Activated CD4-positive, alpha-beta memory T cell treated with anti-CD3 and anti-CD28 coated beads for 36 hours (primary cell): Measurements from ENCODE around the gene FAM181A. TPM values are rescaled to one million over a fixed set of nuclear protein-coding genes. Genes with fewer than 3 reads are reported as not detected.

ENCODE experiments used
- CTCF ChIA-PET: fragments of 350-600 bp; sonication (Branson Sonifier 250); formaldehyde crosslinking; loops from one replicate; lab custom pipeline; 2021; ENCODE audit warnings: antibody characterized with exemption, inconsistent platforms; lab: Charles Lee
- POLR2A ChIA-PET: fragments of 350-600 bp; sonication (Branson Sonifier 250); formaldehyde crosslinking; loops from one replicate; lab custom pipeline; 2021; ENCODE audit warnings: antibody characterized with exemption; lab: Charles Lee
- DNase-seq: peaks from one replicate; pipeline ENCODE4 v3.0.0-alpha.2; 2020
- H3K27ac Mint-ChIP-seq: one replicate; pipeline ENCODE4 v1.8.0; 2021; ENCODE audit warnings: mixed read lengths
- H3K27me3 Mint-ChIP-seq: one replicate; pipeline ENCODE4 v1.8.0; 2021; ENCODE audit warnings: mixed read lengths
- H3K36me3 Mint-ChIP-seq: one replicate; pipeline ENCODE4 v1.8.0; 2021; ENCODE audit warnings: mixed read lengths
- H3K4me1 Mint-ChIP-seq: one replicate; pipeline ENCODE4 v1.8.0; 2021; ENCODE audit warnings: low read depth, mixed read lengths
- H3K4me3 Mint-ChIP-seq: one replicate; pipeline ENCODE4 v1.8.0; 2021; ENCODE audit warnings: mild to moderate bottlenecking, mixed read lengths
- H3K9me3 Mint-ChIP-seq: one replicate; pipeline ENCODE4 v1.8.0; 2021; ENCODE audit warnings: mixed read lengths
- intact Hi-C: fragments of 100-400 bp; cut with micrococcal nuclease; formaldehyde crosslinking; loops from one replicate; pipeline ENCODE4 v1.15.1; 2023
- total RNA-seq, 2 experiments: library from RNA; stranded (reverse); gene quantifications; one replicate each; pipeline ENCODE4 v1.2.3, GENCODE V29; 2021

FAM181A gene
- not detected for total RNA-seq

DNA sequence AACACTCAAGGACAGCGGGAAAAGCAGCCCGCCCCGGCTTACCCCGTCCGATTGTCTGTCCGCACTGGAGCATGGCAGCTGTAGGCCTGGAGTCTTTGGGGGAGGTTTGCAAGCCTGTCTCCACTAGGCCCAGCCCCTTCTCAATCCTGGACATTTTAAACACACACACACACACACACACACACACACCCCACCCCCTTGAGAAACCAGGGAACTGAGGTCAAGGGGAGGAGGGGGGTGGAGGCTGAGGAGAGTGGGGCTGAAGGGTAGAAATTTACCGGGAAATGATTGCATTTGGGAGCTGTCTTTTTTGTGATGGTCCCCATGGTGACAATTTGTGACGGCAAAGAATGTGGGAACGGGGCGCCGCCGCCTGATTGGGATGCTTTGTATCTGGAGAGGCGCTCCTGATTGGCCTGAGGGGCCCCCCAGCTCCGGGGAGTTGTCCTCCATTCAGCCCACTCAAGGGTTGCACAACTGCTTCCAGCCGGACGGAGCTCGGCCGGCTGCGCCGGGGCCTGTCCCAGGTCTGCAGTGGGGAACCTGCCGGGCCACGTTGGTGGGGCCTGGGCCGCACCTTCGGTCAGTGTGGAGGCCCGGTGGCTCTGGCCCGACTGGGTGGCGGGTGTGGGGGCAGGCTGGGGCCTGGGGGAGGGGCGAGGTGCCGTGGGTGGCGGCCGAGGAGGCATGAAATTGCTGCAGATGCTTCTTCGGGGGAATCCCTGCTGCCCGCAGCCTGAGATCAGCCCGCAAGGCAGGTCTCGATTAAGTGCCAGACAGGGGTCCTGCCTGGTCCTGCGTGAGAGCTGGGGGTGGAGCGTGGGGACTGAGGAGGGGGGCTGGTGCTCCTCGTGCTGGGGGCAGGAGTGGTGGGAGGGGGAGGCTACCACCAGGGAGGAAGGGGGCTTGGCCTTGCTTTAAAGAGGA is at the start of gene FAM181A:
FAM181A (plus strand) TSS at position 472 of the 927 bp plus-strand sequence. CDS start 942 bp downstream, outside the sequence.
- Mint-ChIP-seq H3K4me3 (no peak within 1 kb of the TSS), H3K9me3 (no peaks in the 10 kb centered on the region), H3K27ac (no peak within 1 kb of the TSS), H3K27me3 (no peaks in the 10 kb centered on the region), H3K4me1 (no peaks in the 10 kb centered on the region), H3K36me3 (no peaks in the 10 kb centered on the region)
- ChIA-PET POLR2A (no interaction called here), CTCF (interaction anchor here (0.7 to 1.2 kb wide), 2 partner anchors 12 to 74 kb away, joined by 3 to 6 read pairs; no protein-coding TSS in a partner anchor)
- intact Hi-C loops, result no loop called here
- no peak for DNase-seq

- intact Hi-C loops, result no loop called here
- no peak overlapping the region for H3K4me3 Mint-ChIP-seq
- peaks cover 8% of the 10 kb centered on the region for H3K27me3 Mint-ChIP-seq
- no peaks in the 10 kb centered on the region for H3K4me1 Mint-ChIP-seq
- POLR2A ChIA-PET, result no interaction called here
- CTCF ChIA-PET, result no interaction called here
- no peak overlapping the region for H3K27ac Mint-ChIP-seq
- DNase-seq, result no peak
- peaks cover 14% of the 10 kb centered on the region for H3K9me3 Mint-ChIP-seq
- no peaks in the 10 kb centered on the region for H3K36me3 Mint-ChIP-seq
Observed at GRCh38 chr14:93878212-93878611, 48.9 kb upstream of the FAM181A start.

GRCh38 chr14:93878871-93879270 is 48.3 kb upstream of the FAM181A start:
- Mint-ChIP-seq H3K27me3 (peaks cover 5% of the 10 kb centered on the region), H3K4me1 (no peaks in the 10 kb centered on the region), H3K36me3 (no peaks in the 10 kb centered on the region), H3K27ac (no peak overlapping the region), H3K4me3 (no peak overlapping the region), H3K9me3 (peaks cover 14% of the 10 kb centered on the region)
- no peak for DNase-seq
- CTCF ChIA-PET, result no interaction called here
- POLR2A ChIA-PET, result no interaction called here
- intact Hi-C loops, result no loop called here

GRCh38 chr14:93879362-93879983 is 47.7 kb upstream of the FAM181A start:
- no peak for DNase-seq
- Mint-ChIP-seq H3K4me1 (no peaks in the 10 kb centered on the region), H3K4me3 (no peak overlapping the region), H3K36me3 (no peaks in the 10 kb centered on the region), H3K27me3 (peaks cover 5% of the 10 kb centered on the region), H3K9me3 (peaks cover 8% of the 10 kb centered on the region), H3K27ac (no peak overlapping the region)
- ChIA-PET CTCF (no interaction called here), POLR2A (no interaction called here)
- intact Hi-C loops, result no loop called here

- Mint-ChIP-seq H3K9me3 (peaks cover 13% of the 10 kb centered on the region), H3K4me3 (no peak overlapping the region), H3K36me3 (no peaks in the 10 kb centered on the region), H3K27me3 (peaks cover 8% of the 10 kb centered on the region), H3K27ac (no peak overlapping the region), H3K4me1 (peaks cover 5% of the 10 kb centered on the region)
- intact Hi-C loops, result no loop called here
- POLR2A ChIA-PET, result no interaction called here
- CTCF ChIA-PET, result no interaction called here
- no peak for DNase-seq
Observed at GRCh38 chr14:93880021-93880820, 46.9 kb upstream of the FAM181A start.

DNA sequence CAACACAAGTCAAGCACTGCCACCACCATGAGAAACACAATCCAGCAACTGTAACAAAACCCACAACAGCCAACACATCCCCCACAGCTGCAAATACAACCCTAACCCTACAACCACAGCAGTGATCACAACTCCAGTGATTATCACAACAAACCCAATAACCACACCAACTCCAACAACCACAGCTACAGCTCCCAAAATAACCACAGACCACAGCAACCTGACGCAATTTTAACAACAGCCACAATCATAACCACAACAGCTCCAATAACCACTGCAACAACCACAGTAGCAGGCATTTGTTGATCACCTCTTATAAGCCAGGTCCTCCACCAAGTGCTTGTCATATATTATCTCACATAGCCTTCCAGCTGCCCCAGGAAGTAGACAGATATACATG is 42.2 kb upstream of the FAM181A start:
- DNase-seq, result no peak
- Mint-ChIP-seq H3K4me1 (peaks cover 5% of the 10 kb centered on the region), H3K27me3 (peaks cover 15% of the 10 kb centered on the region), H3K9me3 (peaks cover 15% of the 10 kb centered on the region), H3K4me3 (no peak overlapping the region), H3K27ac (no peak overlapping the region), H3K36me3 (no peaks in the 10 kb centered on the region)
- ChIA-PET CTCF (interaction anchor here (1.3 kb wide), 1 partner anchor 11 kb away, joined by 3 read pairs; no protein-coding TSS in a partner anchor), POLR2A (interaction anchor here (1.2 kb wide), 1 partner anchor 14 kb away, joined by 3 read pairs; no protein-coding TSS in a partner anchor)
- intact Hi-C loops, result no loop called here

DNA sequence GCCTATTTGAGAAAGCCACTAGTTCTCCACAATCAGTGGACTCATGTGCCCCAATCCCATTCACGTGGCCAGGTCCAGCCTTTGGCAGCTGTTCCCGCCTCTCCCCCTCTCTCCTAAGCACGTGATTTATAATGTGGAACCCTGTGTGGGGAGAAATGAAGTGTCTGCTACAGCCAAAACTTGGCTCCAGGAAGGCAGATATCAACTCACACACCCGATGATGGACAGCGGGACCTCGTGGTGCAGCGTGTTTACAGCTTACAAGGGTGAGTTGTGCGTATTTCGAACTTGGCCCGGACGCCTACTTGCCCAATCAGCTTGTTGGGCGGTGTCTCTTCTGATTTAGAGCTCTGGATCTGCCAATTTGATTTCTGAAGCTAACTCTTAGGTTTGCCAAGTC is 38.1 kb upstream of the FAM181A start:
- peaks cover 23% of the 10 kb centered on the region for H3K27me3 Mint-ChIP-seq
- POLR2A ChIA-PET, result no interaction called here

GRCh38 chr14:93889739-93890483 is 37.2 kb upstream of the FAM181A start:
- H3K4me1 Mint-ChIP-seq, result peaks cover 1% of the 10 kb centered on the region
- DNase-seq, result no peak
- no peak overlapping the region for H3K4me3 Mint-ChIP-seq
- H3K27me3 Mint-ChIP-seq, result peaks cover 21% of the 10 kb centered on the region
- no peaks in the 10 kb centered on the region for H3K36me3 Mint-ChIP-seq
- H3K27ac Mint-ChIP-seq, result no peak overlapping the region
- CTCF ChIA-PET, result no interaction called here
- intact Hi-C loops, result loop anchor here (5.0 kb wide), 1 partner anchor 83 kb away; no protein-coding TSS in a partner anchor
- POLR2A ChIA-PET, result no interaction called here
- H3K9me3 Mint-ChIP-seq, result peaks cover 3% of the 10 kb centered on the region

More for the DNA sequence above, 38.1 kb upstream of the FAM181A start:
- CTCF ChIA-PET, result interaction anchor here (1.1 kb wide), 2 partner anchors 15 to 51 kb away, joined by 3 to 4 read pairs; no protein-coding TSS in a partner anchor
- H3K27ac Mint-ChIP-seq, result no peak overlapping the region
- no peaks in the 10 kb centered on the region for H3K36me3 Mint-ChIP-seq
- no peak for DNase-seq
- peaks cover 7% of the 10 kb centered on the region for H3K9me3 Mint-ChIP-seq
- H3K4me3 Mint-ChIP-seq, result no peak overlapping the region
- H3K4me1 Mint-ChIP-seq, result peaks cover 5% of the 10 kb centered on the region
- intact Hi-C loops, result no loop called here

DNA sequence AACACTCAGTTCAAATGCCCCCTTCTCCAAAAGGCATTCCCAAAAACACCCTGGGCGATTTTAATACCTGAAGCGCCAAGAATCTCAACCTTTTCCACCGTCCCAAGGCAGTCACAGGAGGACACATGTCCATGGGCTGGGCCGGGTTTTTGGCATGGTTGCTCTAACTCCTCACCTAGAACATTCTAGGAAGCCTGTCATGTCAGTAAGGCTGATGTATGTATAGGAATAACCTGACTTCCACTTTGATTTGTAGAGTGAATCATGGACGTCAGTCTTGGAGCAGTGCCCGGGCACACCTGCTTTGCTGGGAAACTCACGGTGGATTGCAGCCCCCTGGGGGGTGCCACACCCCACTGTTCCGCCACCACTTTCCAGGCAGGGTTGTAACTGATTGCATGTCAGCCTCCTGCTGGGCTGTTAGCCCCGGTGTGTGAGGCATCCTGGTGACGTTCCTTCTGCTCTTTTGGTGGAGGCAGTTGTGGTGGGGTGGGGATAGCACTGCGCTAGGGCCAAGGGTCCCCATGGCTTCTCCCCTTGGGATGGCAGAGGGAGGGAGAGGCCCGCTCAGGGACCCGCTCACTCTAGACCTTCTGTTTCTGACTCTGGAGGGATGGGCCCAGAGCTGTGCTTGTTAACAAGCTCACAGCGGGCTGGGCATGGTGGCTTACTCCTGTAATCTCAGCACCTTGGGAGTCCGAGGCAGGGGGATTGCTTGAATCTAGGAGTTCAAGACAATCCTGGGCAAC is 35.2 kb upstream of the FAM181A start:
- no peak overlapping the region for H3K4me3 Mint-ChIP-seq
- CTCF ChIA-PET, result interaction anchor here (0.7 to 1.2 kb wide), 6 partner anchors 8 to 236 kb away, joined by 3 to 6 read pairs (median 4); no protein-coding TSS in a partner anchor
- intact Hi-C loops, result loop anchor here (5.0 kb wide), 1 partner anchor 85 kb away; no protein-coding TSS in a partner anchor
- H3K4me1 Mint-ChIP-seq, result no peaks in the 10 kb centered on the region
- H3K36me3 Mint-ChIP-seq, result no peaks in the 10 kb centered on the region
- no peaks in the 10 kb centered on the region for H3K9me3 Mint-ChIP-seq
- peaks cover 20% of the 10 kb centered on the region for H3K27me3 Mint-ChIP-seq
- DNase-seq, result no peak
- POLR2A ChIA-PET, result no interaction called here
- no peak overlapping the region for H3K27ac Mint-ChIP-seq

- intact Hi-C loops, result loop anchor here (5.0 kb wide), 1 partner anchor 85 kb away; no protein-coding TSS in a partner anchor
- peaks cover 15% of the 10 kb centered on the region for H3K27me3 Mint-ChIP-seq
- DNase-seq, result no peak
- H3K4me3 Mint-ChIP-seq, result no peak overlapping the region
- H3K4me1 Mint-ChIP-seq, result no peaks in the 10 kb centered on the region
- no peak overlapping the region for H3K27ac Mint-ChIP-seq
- ChIA-PET CTCF (interaction anchor here (0.7 to 1.2 kb wide), 6 partner anchors 9 to 237 kb away, joined by 3 to 6 read pairs (median 4); no protein-coding TSS in a partner anchor), POLR2A (no interaction called here)
- no peaks in the 10 kb centered on the region for H3K9me3 Mint-ChIP-seq
- no peaks in the 10 kb centered on the region for H3K36me3 Mint-ChIP-seq
Observed at GRCh38 chr14:93892505-93892839, 34.7 kb upstream of the FAM181A start.
